Ramos (cell line): ENCODE measurements around the gene FAAP100.

ENCODE experiments used
- in situ Hi-C: fragments of 300-500 bp; cut with MboI; formaldehyde crosslinking; loops from one replicate; pipeline ENCODE4 v1.14.3; 2022; ENCODE audit warnings: low sequenced_read_pairs; ENCODE audit not compliant: unreplicated experiment

The FAAP100 gene

DNA sequence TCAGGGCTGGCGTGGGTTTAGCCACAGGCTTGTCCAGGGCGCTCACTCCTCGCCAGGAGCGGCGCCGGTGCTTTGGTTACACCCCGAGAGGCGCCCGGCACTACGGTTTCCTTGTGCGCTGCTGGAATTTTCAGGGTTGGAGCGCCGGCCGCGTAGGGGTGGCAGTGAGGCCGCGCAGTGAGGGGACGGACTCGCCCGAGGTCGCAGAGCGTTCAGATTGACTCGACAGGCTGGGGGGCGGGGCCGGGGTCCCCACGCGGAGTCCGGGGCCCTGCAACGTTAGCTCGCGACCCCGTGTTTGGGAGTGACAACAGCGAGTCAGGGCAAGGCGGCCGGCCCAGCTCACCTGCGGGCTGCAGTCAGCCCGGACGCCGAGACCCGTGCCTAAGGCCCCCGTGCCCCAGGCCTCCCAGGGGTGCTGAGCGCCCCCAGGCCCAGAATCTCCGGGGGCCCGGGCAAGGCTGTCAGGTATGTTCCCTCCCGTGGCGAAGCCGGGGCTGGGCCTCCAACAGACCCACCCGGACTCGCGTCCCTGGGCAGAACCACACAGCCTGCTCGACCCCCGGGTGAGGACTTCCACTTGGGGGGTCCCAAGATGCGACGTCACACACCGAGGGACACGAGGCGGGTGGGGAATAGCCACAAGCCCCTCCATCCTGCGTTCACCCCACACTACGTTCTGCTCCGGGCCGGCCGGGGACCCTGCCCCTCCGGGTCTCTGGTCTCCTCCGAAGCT, 38.2 kb downstream of the FAAP100 start:
- in situ Hi-C loops: no loop called here

GRCh38 chr17:81513372-81513752, 38.8 kb downstream of the FAAP100 start:
- in situ Hi-C loops: no loop called here

- in situ Hi-C loops: no loop called here
Observed at GRCh38 chr17:81512562-81513371, 39.4 kb downstream of the FAAP100 start, which contains the start of gene ACTG1. Gene ACTG1, minus strand, starts transcription at chr17:81512799. Its CDS starts 445 bp downstream, at chr17:81512354.

GRCh38 chr17:81511804-81512561, 40.2 kb downstream of the FAAP100 start:
- in situ Hi-C loops: no loop called here

GRCh38 chr17:81511554-81511803, 40.7 kb downstream of the FAAP100 start:
- in situ Hi-C loops: no loop called here

DNA sequence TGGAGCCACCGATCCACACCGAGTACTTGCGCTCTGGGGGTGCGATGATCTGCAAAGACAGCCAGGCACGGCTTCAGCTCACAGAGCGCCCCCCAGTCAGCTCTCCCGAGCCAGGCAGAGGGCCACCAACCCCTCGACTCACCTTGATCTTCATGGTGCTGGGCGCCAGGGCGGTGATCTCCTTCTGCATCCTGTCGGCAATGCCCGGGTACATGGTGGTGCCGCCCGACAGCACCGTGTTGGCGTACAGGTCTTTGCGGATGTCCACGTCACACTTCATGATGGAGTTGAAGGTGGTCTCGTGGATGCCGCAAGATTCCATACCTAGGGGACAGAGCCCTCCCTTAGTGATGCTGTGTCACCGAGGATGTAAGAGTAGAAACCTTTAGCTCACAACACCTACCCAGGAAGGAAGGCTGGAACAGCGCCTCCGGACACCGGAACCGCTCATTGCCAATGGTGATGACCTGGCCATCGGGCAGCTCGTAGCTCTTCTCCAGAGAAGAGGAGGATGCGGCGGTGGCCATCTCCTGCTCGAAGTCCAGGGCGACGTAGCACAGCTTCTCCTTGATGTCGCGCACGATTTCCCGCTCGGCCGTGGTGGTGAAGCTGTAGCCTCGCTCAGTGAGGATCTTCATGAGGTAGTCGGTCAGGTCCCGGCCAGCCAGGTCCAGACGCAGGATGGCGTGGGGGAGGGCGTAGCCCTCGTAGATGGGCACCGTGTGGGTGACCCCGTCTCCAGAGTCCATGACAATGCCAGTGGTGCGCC, 41.2 kb downstream of the FAAP100 start:
- in situ Hi-C loops: no loop called here

DNA sequence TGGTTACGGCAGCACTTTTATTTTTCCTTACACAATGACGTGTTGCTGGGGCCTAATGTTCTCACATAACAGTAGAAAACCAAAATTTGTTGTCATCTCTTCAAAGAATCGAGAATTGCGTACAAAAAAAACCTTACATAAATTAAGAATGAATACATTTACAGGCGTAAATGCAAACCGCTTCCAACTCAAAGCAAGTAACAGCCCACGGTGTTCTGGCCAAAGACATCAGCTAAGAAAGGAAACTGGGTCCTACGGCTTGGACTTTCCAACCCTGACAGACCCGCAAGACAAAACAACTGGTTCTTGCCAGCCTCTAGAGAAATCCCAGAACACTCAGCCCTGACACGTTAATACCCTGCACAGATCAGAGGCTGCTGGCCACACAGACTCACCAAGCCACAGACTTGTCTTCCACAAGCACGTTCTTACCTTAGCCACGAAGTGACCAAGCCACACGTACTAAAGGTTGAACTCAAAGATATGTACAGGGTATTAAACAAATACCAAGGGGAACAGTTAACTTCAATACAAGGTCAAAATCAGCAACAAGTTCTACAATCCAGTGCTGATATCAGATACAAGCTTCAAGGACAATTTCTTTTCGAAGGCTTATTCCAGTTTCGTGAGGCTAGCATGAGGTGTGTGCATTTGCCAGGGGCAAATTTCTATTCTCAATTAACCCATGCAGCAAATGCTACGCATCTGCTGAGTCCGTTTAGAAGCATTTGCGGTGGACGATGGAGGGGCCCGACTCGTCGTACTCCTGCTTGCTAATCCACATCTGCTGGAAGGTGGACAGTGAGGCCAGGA, 42.0 kb downstream of the FAAP100 start:
- in situ Hi-C loops: no loop called here

- in situ Hi-C loops: no loop called here
Observed at GRCh38 chr17:81509207-81509971, 42.8 kb downstream of the FAAP100 start.

DNA sequence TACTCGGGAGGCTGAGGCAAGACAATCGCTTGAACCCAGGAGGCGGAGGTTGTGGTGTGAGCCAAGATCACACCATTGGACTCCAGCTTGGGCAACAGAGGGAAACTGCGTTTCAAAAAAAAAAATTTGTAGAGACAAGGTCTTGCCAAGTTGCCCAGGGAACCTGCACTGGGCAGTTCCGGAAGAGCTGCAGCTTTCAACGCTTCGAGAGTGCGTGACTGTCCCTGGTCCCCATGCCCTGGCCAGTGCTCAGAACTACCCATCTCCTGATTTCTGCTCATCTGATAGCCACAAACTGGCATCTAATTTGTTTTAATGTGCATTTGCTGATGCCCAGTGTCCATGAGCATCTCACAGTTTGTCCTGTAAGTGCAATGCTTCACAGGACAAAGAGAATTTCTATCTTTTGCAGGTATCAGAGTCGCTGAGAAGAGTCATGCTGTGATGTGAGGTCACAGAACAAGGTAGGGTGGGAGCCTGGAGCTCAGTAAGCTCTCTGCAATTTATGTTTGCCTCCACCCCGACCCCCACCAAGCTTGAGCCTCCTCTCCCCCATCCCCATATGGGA, 43.4 kb downstream of the FAAP100 start:
- in situ Hi-C loops: no loop called here

DNA sequence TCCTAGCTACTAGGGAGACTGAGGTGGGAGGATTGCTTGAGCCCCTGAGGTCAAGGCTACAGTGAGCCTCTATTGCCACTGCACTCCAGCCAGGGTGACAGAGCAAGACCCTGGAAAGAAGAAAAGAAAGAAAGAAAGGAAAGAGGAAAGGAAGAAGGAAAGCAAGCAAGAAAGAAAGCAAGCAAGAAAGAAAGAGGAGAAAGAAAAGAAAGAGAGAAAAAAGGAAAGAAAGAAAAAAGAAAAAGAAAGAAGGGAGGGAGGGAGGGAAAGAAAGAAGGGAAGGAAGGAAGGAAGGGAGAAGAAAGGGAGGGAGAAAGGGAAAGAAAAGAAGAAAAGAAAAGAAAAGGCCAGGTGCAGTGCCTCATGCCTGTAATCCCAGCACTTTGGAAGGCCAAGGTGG, 48.5 kb downstream of the FAAP100 start:
- in situ Hi-C loops: no loop called here

- in situ Hi-C loops: no loop called here
Observed at GRCh38 chr17:81502471-81503017, 49.6 kb downstream of the FAAP100 start.

- in situ Hi-C loops: no loop called here
Observed at GRCh38 chr17:81500047-81500446, 52.1 kb downstream of the FAAP100 start.

GRCh38 chr17:81499601-81499970, 52.6 kb downstream of the FAAP100 start:
- in situ Hi-C loops: no loop called here

DNA sequence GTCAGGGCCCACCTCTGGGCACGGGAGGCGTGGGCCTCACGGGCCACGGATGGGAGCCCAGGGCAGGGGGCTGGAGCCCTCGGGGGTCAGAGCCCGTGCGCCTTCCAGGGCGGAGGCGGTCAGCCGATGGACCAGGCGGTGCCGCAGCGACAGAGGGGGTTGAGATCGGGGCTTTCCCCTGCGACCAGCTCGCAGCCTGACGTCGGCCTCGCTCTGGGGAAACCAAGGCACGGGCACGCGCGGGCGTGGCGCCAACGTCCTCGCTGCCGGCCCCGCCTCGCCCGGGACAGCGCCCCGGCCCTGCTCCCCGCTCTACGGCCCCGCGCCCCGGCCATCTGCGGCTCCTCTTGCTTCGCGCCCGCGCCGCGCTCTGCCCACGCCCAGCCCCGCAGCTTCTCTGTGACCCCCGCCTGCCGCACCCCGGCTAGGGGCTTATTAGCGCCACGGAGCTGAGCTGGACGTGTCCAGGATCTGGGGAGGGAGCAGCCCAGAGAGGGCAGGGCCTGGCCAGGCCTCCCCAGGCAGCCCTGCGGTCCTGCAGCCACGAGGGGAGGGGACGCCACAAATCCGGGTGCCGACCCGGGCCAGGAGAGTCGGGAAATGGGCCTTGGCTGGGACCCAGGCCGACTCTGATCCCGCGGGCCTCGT, 53.1 kb downstream of the FAAP100 start:
- in situ Hi-C loops: no loop called here

GRCh38 chr17:81494626-81495377, 57.4 kb downstream of the FAAP100 start:
- in situ Hi-C loops: no loop called here

- in situ Hi-C loops: no loop called here
Observed at GRCh38 chr17:81493198-81494038, 58.7 kb downstream of the FAAP100 start.
